ENCODE measurements around the gene OR51E2. TPM values are rescaled to one million over a fixed set of nuclear protein-coding genes. Genes with fewer than 3 reads are reported as not detected.

OR51E2 gene
- not detected in 2 replicates for total RNA-seq

GRCh38 chr11:4697585-4697984 is at the start of gene OR51E2:
TSS of gene OR51E2 (minus strand) at chr11:4697853. CDS start at chr11:4682711, 15,142 bp downstream.

GRCh38 chr11:4704054-4704789 is 6.6 kb upstream of the OR51E2 start, which contains the start of gene MMP26:
TSS of gene MMP26 (plus strand) at chr11:4704784.

GRCh38 chr11:4643682-4644081 is 54.0 kb downstream of the OR51E2 start, which contains the start of gene OR51E1:
TSS of gene OR51E1 (plus strand) at chr11:4643982. CDS start at chr11:4652527, 8,545 bp downstream.

GRCh38 chr11:4636962-4637661 is 60.5 kb downstream of the OR51E2 start, which contains the start of gene OR51D1:
TSS of gene OR51D1 (plus strand) at chr11:4637477. CDS start at chr11:4639791, 2,314 bp downstream.

Other genes starting within 250 kb of the OR51E2 start
- gene OR52K2, start 248.6 kb downstream of the OR51E2 start, total RNA-seq = not detected in 2 replicates
- gene OR52K1, start 215.2 kb downstream of the OR51E2 start, total RNA-seq = under 0.01 TPM in 1 of 2 replicates, not detected in the other
- gene OR52M1, start 152.7 kb downstream of the OR51E2 start, total RNA-seq = not detected in 2 replicates
- gene OR52I2, start 116.1 kb downstream of the OR51E2 start, total RNA-seq = not detected in 2 replicates
- not detected in 2 replicates for gene OR52I1, start 103.8 kb downstream of the OR51E2 start, total RNA-seq
- 13.5 and 13.9 TPM in 2 replicates for gene TRIM68, start 89.6 kb downstream of the OR51E2 start, total RNA-seq
- not detected in 2 replicates for gene OR51D1, start 60.4 kb downstream of the OR51E2 start, total RNA-seq
- gene OR51E1, start 53.9 kb downstream of the OR51E2 start, total RNA-seq = not detected in 2 replicates
- gene MMP26, start 6.9 kb upstream of the OR51E2 start, total RNA-seq = not detected in 2 replicates
- not detected in 2 replicates for gene OR51F1, start 72.1 kb upstream of the OR51E2 start, total RNA-seq
- not detected in 2 replicates for gene OR52R1, start 106.5 kb upstream of the OR51E2 start, total RNA-seq
- gene OR51F2, start 123.5 kb upstream of the OR51E2 start, total RNA-seq = not detected in 2 replicates
- gene OR51S1, start 151.4 kb upstream of the OR51E2 start, total RNA-seq = not detected in 2 replicates
- not detected in 2 replicates for gene OR51T1, start 184.0 kb upstream of the OR51E2 start, total RNA-seq
- gene OR51A7, start 205.9 kb upstream of the OR51E2 start, total RNA-seq = 0.15 TPM in 1 of 2 replicates, not detected in the other
- not detected in 2 replicates for gene OR51G2, start 221.5 kb upstream of the OR51E2 start, total RNA-seq
- gene OR51G1, start 226.5 kb upstream of the OR51E2 start, total RNA-seq = not detected in 2 replicates
- gene OR51A4, start 249.8 kb upstream of the OR51E2 start, total RNA-seq = not detected in 2 replicates

All from smooth muscle cell of trachea (primary cell).